ENCODE results near the gene ADGRV1.

Gene ADGRV1

GRCh38 chr5:91119217-91119616 lies 560.6 kb downstream of the ADGRV1 start:
- H3K36me3 ChIP-seq (ENCODE audit: control insufficient read depth, insufficient read depth, low read length), result no peaks in the 10 kb centered on the region
- H3K4me3 ChIP-seq (ENCODE audit: insufficient read depth, low read depth, low read length), result no peak overlapping the region
- no peaks in the 10 kb centered on the region for H3K27me3 ChIP-seq (ENCODE audit: control insufficient read depth, insufficient read depth, low read length, poor library complexity, severe bottlenecking)
- H3K4me1 ChIP-seq (ENCODE audit: control insufficient read depth, insufficient read depth, low read length), result peaks cover 34% of the 10 kb centered on the region
- no peak overlapping the region for H3K27ac ChIP-seq (ENCODE audit: insufficient read depth, low read depth, low read length, poor library complexity, severe bottlenecking)
- H3K9me3 ChIP-seq (ENCODE audit: control insufficient read depth, low read length), result no peaks in the 10 kb centered on the region
- 68 to 70% methylated on average over 4 of the region's 4 CpGs for WGBS, 2 experiments

- WGBS, 2 experiments, result 92 to 93% methylated on average over 6 of the region's 6 CpGs
Observed at GRCh38 chr5:91119981-91120850, 561.6 kb downstream of the ADGRV1 start.

GRCh38 chr5:91121347-91121993 lies 562.9 kb downstream of the ADGRV1 start:
- 96% methylated on average over 7 of the region's 7 CpGs for WGBS, 2 experiments
- Histone ChIP-seq H3K9me3 (ENCODE audit: control insufficient read depth, low read length) (no peaks in the 10 kb centered on the region), H3K27me3 (ENCODE audit: control insufficient read depth, insufficient read depth, low read length, poor library complexity, severe bottlenecking) (no peaks in the 10 kb centered on the region), H3K36me3 (ENCODE audit: control insufficient read depth, insufficient read depth, low read length) (no peaks in the 10 kb centered on the region), H3K27ac (ENCODE audit: insufficient read depth, low read depth, low read length, poor library complexity, severe bottlenecking) (no peak overlapping the region), H3K4me3 (ENCODE audit: insufficient read depth, low read depth, low read length) (no peak overlapping the region), H3K4me1 (ENCODE audit: control insufficient read depth, insufficient read depth, low read length) (peaks cover 34% of the 10 kb centered on the region)

More at GRCh38 chr5:91119981-91120850, 561.6 kb downstream of the ADGRV1 start:
- H3K27me3 ChIP-seq (ENCODE audit: control insufficient read depth, insufficient read depth, low read length, poor library complexity, severe bottlenecking), result no peaks in the 10 kb centered on the region
- no peak overlapping the region for H3K4me3 ChIP-seq (ENCODE audit: insufficient read depth, low read depth, low read length)
- no peaks in the 10 kb centered on the region for H3K36me3 ChIP-seq (ENCODE audit: control insufficient read depth, insufficient read depth, low read length)
- no peak overlapping the region for H3K27ac ChIP-seq (ENCODE audit: insufficient read depth, low read depth, low read length, poor library complexity, severe bottlenecking)
- H3K4me1 ChIP-seq (ENCODE audit: control insufficient read depth, insufficient read depth, low read length), result peaks cover 34% of the 10 kb centered on the region
- no peaks in the 10 kb centered on the region for H3K9me3 ChIP-seq (ENCODE audit: control insufficient read depth, low read length)

- Histone ChIP-seq H3K4me1 (ENCODE audit: control insufficient read depth, insufficient read depth, low read length) (peaks cover 34% of the 10 kb centered on the region), H3K4me3 (ENCODE audit: insufficient read depth, low read depth, low read length) (no peak overlapping the region), H3K9me3 (ENCODE audit: control insufficient read depth, low read length) (no peaks in the 10 kb centered on the region), H3K27ac (ENCODE audit: insufficient read depth, low read depth, low read length, poor library complexity, severe bottlenecking) (no peak overlapping the region), H3K27me3 (ENCODE audit: control insufficient read depth, insufficient read depth, low read length, poor library complexity, severe bottlenecking) (no peaks in the 10 kb centered on the region), H3K36me3 (ENCODE audit: control insufficient read depth, insufficient read depth, low read length) (no peaks in the 10 kb centered on the region)
- 81 to 83% methylated on average over 2 of the region's 2 CpGs for WGBS, 2 experiments
Observed at GRCh38 chr5:91122651-91123050, 564.1 kb downstream of the ADGRV1 start.

- peaks cover 32% of the 10 kb centered on the region for H3K4me1 ChIP-seq (ENCODE audit: control insufficient read depth, insufficient read depth, low read length)
- no peaks in the 10 kb centered on the region for H3K9me3 ChIP-seq (ENCODE audit: control insufficient read depth, low read length)
- no peaks in the 10 kb centered on the region for H3K27me3 ChIP-seq (ENCODE audit: control insufficient read depth, insufficient read depth, low read length, poor library complexity, severe bottlenecking)
- H3K27ac ChIP-seq (ENCODE audit: insufficient read depth, low read depth, low read length, poor library complexity, severe bottlenecking), result no peak overlapping the region
- H3K36me3 ChIP-seq (ENCODE audit: control insufficient read depth, insufficient read depth, low read length), result no peaks in the 10 kb centered on the region
- no peak overlapping the region for H3K4me3 ChIP-seq (ENCODE audit: insufficient read depth, low read depth, low read length)
- 36 to 37% methylated on average over 2 of the region's 3 CpGs for WGBS, 2 experiments
Observed at GRCh38 chr5:91123291-91123690, 564.7 kb downstream of the ADGRV1 start.

GRCh38 chr5:91123901-91124300 lies 565.3 kb downstream of the ADGRV1 start:
- no peak overlapping the region for H3K4me3 ChIP-seq (ENCODE audit: insufficient read depth, low read depth, low read length)
- no peak overlapping the region for H3K27ac ChIP-seq (ENCODE audit: insufficient read depth, low read depth, low read length, poor library complexity, severe bottlenecking)
- no peaks in the 10 kb centered on the region for H3K27me3 ChIP-seq (ENCODE audit: control insufficient read depth, insufficient read depth, low read length, poor library complexity, severe bottlenecking)
- WGBS, 2 experiments, result 89 to 95% methylated on average over 4 of the region's 4 CpGs
- H3K36me3 ChIP-seq (ENCODE audit: control insufficient read depth, insufficient read depth, low read length), result no peaks in the 10 kb centered on the region
- H3K4me1 ChIP-seq (ENCODE audit: control insufficient read depth, insufficient read depth, low read length), result peaks cover 26% of the 10 kb centered on the region
- no peaks in the 10 kb centered on the region for H3K9me3 ChIP-seq (ENCODE audit: control insufficient read depth, low read length)

- peaks cover 14% of the 10 kb centered on the region for H3K4me1 ChIP-seq (ENCODE audit: control insufficient read depth, insufficient read depth, low read length)
- no peak overlapping the region for H3K27ac ChIP-seq (ENCODE audit: insufficient read depth, low read depth, low read length, poor library complexity, severe bottlenecking)
- H3K27me3 ChIP-seq (ENCODE audit: control insufficient read depth, insufficient read depth, low read length, poor library complexity, severe bottlenecking), result no peaks in the 10 kb centered on the region
- H3K36me3 ChIP-seq (ENCODE audit: control insufficient read depth, insufficient read depth, low read length), result no peaks in the 10 kb centered on the region
- WGBS, 2 experiments, result 75 to 100% methylated on average over 1 of the region's 1 CpG
- no peaks in the 10 kb centered on the region for H3K9me3 ChIP-seq (ENCODE audit: control insufficient read depth, low read length)
- H3K4me3 ChIP-seq (ENCODE audit: insufficient read depth, low read depth, low read length), result no peak overlapping the region
Observed at GRCh38 chr5:91125916-91126315, 567.3 kb downstream of the ADGRV1 start.

- H3K27ac ChIP-seq (ENCODE audit: insufficient read depth, low read depth, low read length, poor library complexity, severe bottlenecking), result no peak overlapping the region
- no peaks in the 10 kb centered on the region for H3K27me3 ChIP-seq (ENCODE audit: control insufficient read depth, insufficient read depth, low read length, poor library complexity, severe bottlenecking)
- no peaks in the 10 kb centered on the region for H3K36me3 ChIP-seq (ENCODE audit: control insufficient read depth, insufficient read depth, low read length)
- no peaks in the 10 kb centered on the region for H3K9me3 ChIP-seq (ENCODE audit: control insufficient read depth, low read length)
- 93 to 98% methylated on average over 1 of the region's 1 CpG for WGBS, 2 experiments
- H3K4me1 ChIP-seq (ENCODE audit: control insufficient read depth, insufficient read depth, low read length), result peaks cover 14% of the 10 kb centered on the region
- no peak overlapping the region for H3K4me3 ChIP-seq (ENCODE audit: insufficient read depth, low read depth, low read length)
Observed at GRCh38 chr5:91126448-91126847, 567.9 kb downstream of the ADGRV1 start.

GRCh38 chr5:91126888-91127287 lies 568.3 kb downstream of the ADGRV1 start:
- Histone ChIP-seq H3K36me3 (ENCODE audit: control insufficient read depth, insufficient read depth, low read length) (no peaks in the 10 kb centered on the region), H3K27ac (ENCODE audit: insufficient read depth, low read depth, low read length, poor library complexity, severe bottlenecking) (no peak overlapping the region), H3K9me3 (ENCODE audit: control insufficient read depth, low read length) (no peaks in the 10 kb centered on the region), H3K4me1 (ENCODE audit: control insufficient read depth, insufficient read depth, low read length) (peaks cover 14% of the 10 kb centered on the region), H3K27me3 (ENCODE audit: control insufficient read depth, insufficient read depth, low read length, poor library complexity, severe bottlenecking) (no peaks in the 10 kb centered on the region), H3K4me3 (ENCODE audit: insufficient read depth, low read depth, low read length) (no peak overlapping the region)
- 95% methylated on average over 2 of the region's 2 CpGs for WGBS, 2 experiments

GRCh38 chr5:91127456-91128081 lies 569.0 kb downstream of the ADGRV1 start:
- no peaks in the 10 kb centered on the region for H3K9me3 ChIP-seq (ENCODE audit: control insufficient read depth, low read length)
- peaks cover 9% of the 10 kb centered on the region for H3K4me1 ChIP-seq (ENCODE audit: control insufficient read depth, insufficient read depth, low read length)
- no peak overlapping the region for H3K4me3 ChIP-seq (ENCODE audit: insufficient read depth, low read depth, low read length)
- WGBS, 2 experiments, result 94 to 100% methylated on average over 1 of the region's 1 CpG
- H3K36me3 ChIP-seq (ENCODE audit: control insufficient read depth, insufficient read depth, low read length), result no peaks in the 10 kb centered on the region
- H3K27ac ChIP-seq (ENCODE audit: insufficient read depth, low read depth, low read length, poor library complexity, severe bottlenecking), result no peak overlapping the region
- no peaks in the 10 kb centered on the region for H3K27me3 ChIP-seq (ENCODE audit: control insufficient read depth, insufficient read depth, low read length, poor library complexity, severe bottlenecking)

Data from ectodermal cell (in vitro differentiated cells).